Uterus (tissue), 4 donors: ENCODE measurements around the gene BICD2. TPM values are rescaled to one million over a fixed set of nuclear protein-coding genes. Genes with fewer than 3 reads are reported as not detected.

ENCODE experiments used
- DNase-seq, 2 donors: peaks; one replicate each; pipeline ENCODE4 v3.0.0-alpha.2; 2019 to 2020
- H3K27ac ChIP-seq, 2 donors: fragments of 200-600 bp; sonication (generic); 1 replicate in 1 of 2; 2 replicates in 1 of 2; pipeline ENCODE4 v1.5.1; 2016 to 2018
- H3K27me3 ChIP-seq, 2 donors: fragments of 200-600 bp; sonication (generic); one replicate each; pipeline ENCODE4 v1.5.1; 2018 to 2019; ENCODE audit warnings: control low read depth in 1 of 2
- H3K36me3 ChIP-seq, 2 donors: fragments of 200-600 bp; sonication (generic); one replicate each; pipeline ENCODE4 v1.5.1; 2019; ENCODE audit warnings: control low read depth in 1 of 2
- H3K4me1 ChIP-seq, 2 donors: fragments of 200-600 bp; sonication (generic); one replicate each; pipeline ENCODE4 v1.5.1; 2018 to 2019; ENCODE audit warnings: control low read depth in 1 of 2
- H3K4me3 ChIP-seq, 2 donors: fragments of 200-600 bp; sonication (generic); 1 replicate in 1 of 2; 2 replicates in 1 of 2; pipeline ENCODE4 v1.5.1; 2018 to 2019; ENCODE audit warnings: mild to moderate bottlenecking in 1 of 2
- H3K9me3 ChIP-seq, 2 donors: fragments of 200-600 bp; sonication (generic); one replicate each; pipeline ENCODE4 v1.5.1; 2019; ENCODE audit warnings: control low read depth in 1 of 2
- CTCF ChIP-seq, 4 experiments: fragments of 200-600 bp in 2 of 4; fragments of 450-650 bp in 2 of 4; sonication (generic) in 2 of 4; IDR thresholded peaks; one replicate each; pipeline ENCODE4 v1.5.1; 2016 to 2019; ENCODE audit warnings: antibody characterized with exemption in 4 of 4, mild to moderate bottlenecking in 2 of 4, moderate library complexity in 1 of 4
- POLR2A ChIP-seq, 2 donors: fragments of 450-650 bp; IDR thresholded peaks; one replicate each; pipeline ENCODE4 v1.6.1; 2016; ENCODE audit warnings: antibody characterized with exemption in 2 of 2, mild to moderate bottlenecking in 1 of 2, moderate library complexity in 1 of 2
- intact Hi-C: fragments of 100-400 bp; cut with DNase I; formaldehyde crosslinking; loops from one replicate; pipeline ENCODE4 v1.15.1; 2023; ENCODE audit warnings: low total_unique reads
- total RNA-seq, 4 donors: library from RNA; depleted of rRNA in 3 of 4; stranded (reverse); fragments of >200 nt in 3 of 4; gene quantifications; one replicate each; pipeline versions ENCODE4 v1.1.0 to v1.2.4, GENCODE V29; 2014 to 2023
- donor health status: DM: yes; HTN: yes; CAD: no.

Gene BICD2
- total RNA-seq, 4 donors from 2014 or later = 5.6 to 45.1 (median 22.8) TPM

GRCh38 chr9:92747459-92748232, 17.0 kb downstream of the BICD2 start:
- no peaks in the 10 kb centered on the region for H3K36me3 ChIP-seq
- H3K4me3 ChIP-seq = no peak overlapping the region
- peaks cover 0 to 19% of the 10 kb centered on the region in 2 donors for H3K4me1 ChIP-seq
- no peak for TF ChIP-seq POLR2A (IDR thresholded peaks at IDR 0.05)
- TF ChIP-seq CTCF (IDR thresholded peaks at IDR 0.05) = no peak
- H3K9me3 ChIP-seq = no peaks in the 10 kb centered on the region
- intact Hi-C loops = no loop called here
- no peak for DNase-seq
- H3K27me3 ChIP-seq = no peaks in the 10 kb centered on the region
- H3K27ac ChIP-seq = no peak overlapping the region

- Histone ChIP-seq H3K4me1 (peaks cover 0 to 19% of the 10 kb centered on the region in 2 donors), H3K27ac (no peak overlapping the region), H3K4me3 (no peak overlapping the region), H3K9me3 (no peaks in the 10 kb centered on the region), H3K36me3 (no peaks in the 10 kb centered on the region), H3K27me3 (no peaks in the 10 kb centered on the region)
- TF ChIP-seq CTCF (IDR thresholded peaks at IDR 0.05) (no peak), POLR2A (IDR thresholded peaks at IDR 0.05) (no peak)
- intact Hi-C loops = no loop called here
- no peak for DNase-seq
Measured at GRCh38 chr9:92746567-92747458, 17.8 kb downstream of the BICD2 start.

GRCh38 chr9:92745881-92746280, 18.8 kb downstream of the BICD2 start:
- no peak overlapping the region for H3K27ac ChIP-seq
- DNase-seq = no peak
- H3K4me3 ChIP-seq = no peak overlapping the region
- no peaks in the 10 kb centered on the region for H3K27me3 ChIP-seq
- H3K36me3 ChIP-seq = no peaks in the 10 kb centered on the region
- TF ChIP-seq CTCF (IDR thresholded peaks at IDR 0.05) (no peak), POLR2A (IDR thresholded peaks at IDR 0.05) (no peak)
- peaks cover 0 to 19% of the 10 kb centered on the region in 2 donors for H3K4me1 ChIP-seq
- intact Hi-C loops = no loop called here
- H3K9me3 ChIP-seq = no peaks in the 10 kb centered on the region

- intact Hi-C loops = no loop called here
- Histone ChIP-seq H3K9me3 (no peaks in the 10 kb centered on the region), H3K36me3 (no peaks in the 10 kb centered on the region), H3K4me3 (no peak overlapping the region), H3K4me1 (peaks cover 4 to 19% of the 10 kb centered on the region in 2 donors), H3K27me3 (no peaks in the 10 kb centered on the region), H3K27ac (no peak overlapping the region)
- no peak for TF ChIP-seq POLR2A (IDR thresholded peaks at IDR 0.05)
- TF ChIP-seq CTCF (IDR thresholded peaks at IDR 0.05) = no peak
- no peak for DNase-seq
Measured at GRCh38 chr9:92745331-92745730, 19.3 kb downstream of the BICD2 start.

DNA sequence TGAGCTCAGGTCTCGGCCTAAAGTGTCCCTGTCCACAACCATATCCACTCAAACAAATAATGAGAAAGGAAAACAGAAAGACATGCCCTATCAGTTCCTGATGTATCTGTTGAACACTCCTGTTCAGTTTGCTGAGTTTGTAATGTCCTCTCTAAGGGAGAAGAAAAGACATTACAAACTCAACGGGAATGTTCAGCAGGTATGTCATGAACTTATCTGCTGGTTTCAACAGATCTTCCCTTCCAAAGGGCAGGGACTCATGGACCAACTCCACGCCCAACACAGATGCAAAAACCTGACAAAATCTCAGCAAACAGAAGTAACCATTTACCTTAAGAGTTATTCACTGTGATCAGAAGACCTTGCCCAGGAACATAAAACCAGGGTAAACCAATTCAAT, 23.7 kb downstream of the BICD2 start:
- Histone ChIP-seq H3K36me3 (no peaks in the 10 kb centered on the region), H3K27ac (peak overlapping the region; percentile 41 to 61), H3K4me3 (no peak overlapping the region), H3K9me3 (no peaks in the 10 kb centered on the region), H3K27me3 (no peaks in the 10 kb centered on the region), H3K4me1 (peaks cover 4 to 5% of the 10 kb centered on the region in 2 donors)
- intact Hi-C loops = no loop called here
- no peak for TF ChIP-seq POLR2A (IDR thresholded peaks at IDR 0.05)
- no peak for TF ChIP-seq CTCF (IDR thresholded peaks at IDR 0.05)
- no peak for DNase-seq
